ENCODE measurements around the gene DDX60.

Gene DDX60

DNA sequence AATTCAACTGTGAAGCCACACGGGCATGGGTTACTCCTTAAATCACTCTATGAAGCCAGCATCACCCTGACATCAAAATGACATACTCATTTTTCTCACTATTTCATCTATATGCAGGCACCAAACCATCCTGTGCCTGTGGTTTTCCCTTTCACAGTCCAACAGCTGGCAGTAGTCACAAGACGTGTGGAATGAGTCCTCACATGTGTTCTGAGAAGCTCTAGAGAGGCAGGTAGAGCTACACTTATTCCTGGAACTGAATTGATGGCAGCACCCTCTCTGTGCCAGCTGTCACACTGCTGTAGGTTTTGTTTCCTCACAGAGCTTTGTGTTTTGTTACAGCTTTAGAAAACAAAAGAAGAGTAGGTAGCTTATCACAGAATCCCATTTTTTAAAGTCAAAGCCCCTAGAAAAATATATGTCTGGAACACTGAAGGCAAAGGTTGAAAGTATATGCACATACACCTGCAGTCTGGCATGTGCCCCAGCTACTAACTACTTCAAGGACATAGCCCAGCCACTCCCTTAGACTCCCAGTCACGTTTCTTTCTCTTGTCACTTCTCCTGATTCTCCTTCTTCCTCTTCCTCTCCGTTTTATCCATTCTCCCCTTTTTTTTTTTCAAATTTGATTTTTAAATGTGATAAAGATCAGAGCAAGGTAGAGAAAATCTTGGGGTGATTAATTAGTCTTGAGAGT lies 119.1 kb downstream of the DDX60 start:
- DNase-seq = no peak

DNA sequence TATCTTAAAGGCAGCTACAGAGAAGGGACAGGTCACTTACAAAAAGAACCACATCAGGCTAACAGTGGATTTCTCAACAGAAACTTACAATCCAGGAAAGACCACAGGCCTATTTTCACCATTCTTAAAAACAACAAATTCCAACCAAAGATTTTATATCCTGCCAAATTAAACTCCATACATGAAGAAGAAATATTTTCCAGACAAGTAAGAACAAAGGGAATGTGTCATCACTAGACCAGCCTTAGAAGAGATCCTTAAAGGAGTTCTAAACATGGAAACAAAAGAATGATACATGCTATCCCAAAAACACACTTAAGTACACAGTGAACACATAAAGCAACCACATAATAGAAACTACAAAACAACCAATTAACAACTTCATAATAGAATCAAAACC lies 120.6 kb downstream of the DDX60 start:
- DNase-seq = no peak

DNA sequence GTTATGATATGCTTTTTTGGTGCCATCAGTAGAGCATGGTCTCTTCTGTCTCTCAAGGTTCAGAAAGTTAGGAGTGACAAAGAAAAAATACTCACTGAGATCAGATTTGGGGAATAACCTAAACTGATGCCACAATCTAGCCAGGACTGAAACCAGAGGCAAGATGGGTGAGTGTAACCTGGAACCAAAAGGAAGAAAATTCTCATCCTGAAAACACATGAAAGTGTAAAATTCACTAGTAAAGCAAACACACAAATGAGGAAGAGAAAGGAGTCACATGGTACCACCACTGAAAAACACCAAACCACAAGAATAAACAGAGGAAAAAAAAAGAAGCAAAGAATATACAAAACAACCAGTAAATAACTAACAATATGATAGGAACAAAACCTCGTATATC lies 129.8 kb downstream of the DDX60 start:
- DNase-seq = no peak

DNA sequence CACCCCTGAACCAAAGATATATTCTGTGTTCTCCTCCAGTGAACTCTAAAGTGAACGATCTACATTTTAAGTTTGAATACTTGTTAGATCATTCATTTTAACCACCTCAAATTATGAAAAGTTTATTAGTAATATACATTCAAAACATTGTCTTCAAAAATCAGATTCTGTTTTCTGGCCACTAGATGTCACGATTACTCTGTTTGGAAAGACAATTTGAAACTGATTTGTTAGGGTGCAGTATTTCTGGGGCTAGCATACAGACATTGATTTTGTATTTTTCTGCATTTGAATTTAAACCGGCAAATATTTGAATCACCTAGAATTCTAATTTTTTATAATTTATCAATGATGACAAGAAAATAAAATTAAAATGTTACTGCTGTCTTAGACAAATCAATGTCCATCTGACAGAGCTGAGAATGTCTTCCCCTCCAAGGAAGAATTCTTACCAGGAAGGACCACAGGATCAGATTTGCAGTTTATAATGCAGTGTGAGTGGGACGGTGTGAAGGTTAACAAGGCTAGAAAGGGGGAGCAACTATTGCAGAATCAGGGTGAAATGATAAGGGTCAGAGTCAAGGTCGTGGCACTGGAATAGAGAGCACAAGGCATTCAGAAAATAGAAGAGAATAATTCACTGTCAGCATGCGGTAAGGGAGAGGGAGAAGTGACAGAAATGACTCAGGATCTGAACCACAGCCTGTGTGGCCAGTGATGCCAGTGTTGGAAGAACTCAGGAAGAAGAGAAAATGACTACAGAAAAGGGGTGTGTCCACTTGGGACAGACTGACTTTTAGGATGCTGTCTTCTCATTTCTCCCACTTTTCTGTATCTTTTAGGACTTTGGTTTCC lies 134.6 kb downstream of the DDX60 start:
- DNase-seq = no peak

DNA sequence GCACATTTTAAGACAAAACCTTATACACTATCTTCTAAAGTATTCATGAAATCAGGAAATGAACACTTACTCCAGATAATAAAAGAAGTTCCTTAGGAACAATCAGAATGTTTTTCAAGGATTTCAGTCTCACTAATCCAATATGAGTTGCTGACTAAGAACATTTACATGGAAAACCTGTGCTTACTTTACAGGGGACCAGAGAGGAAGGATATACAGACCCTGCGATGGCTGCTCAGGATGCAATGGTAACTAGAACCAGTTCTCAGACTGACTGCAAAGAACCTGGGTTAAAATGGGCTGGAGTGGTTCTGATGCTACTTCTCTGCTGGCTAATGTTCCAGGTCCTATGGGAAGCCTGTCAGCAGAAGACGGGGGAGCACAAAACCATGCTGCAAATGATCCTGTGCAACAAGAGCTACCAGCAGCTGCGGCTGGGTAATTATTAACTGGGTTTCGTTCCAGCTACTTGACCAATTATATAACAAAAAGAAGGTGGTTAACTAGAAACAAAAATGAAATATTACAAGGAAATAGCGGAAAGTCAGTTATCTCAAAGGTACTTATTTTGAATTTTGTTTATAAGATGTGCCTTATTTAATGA lies 140.9 kb downstream of the DDX60 start:
- DNase-seq = no peak

DNA sequence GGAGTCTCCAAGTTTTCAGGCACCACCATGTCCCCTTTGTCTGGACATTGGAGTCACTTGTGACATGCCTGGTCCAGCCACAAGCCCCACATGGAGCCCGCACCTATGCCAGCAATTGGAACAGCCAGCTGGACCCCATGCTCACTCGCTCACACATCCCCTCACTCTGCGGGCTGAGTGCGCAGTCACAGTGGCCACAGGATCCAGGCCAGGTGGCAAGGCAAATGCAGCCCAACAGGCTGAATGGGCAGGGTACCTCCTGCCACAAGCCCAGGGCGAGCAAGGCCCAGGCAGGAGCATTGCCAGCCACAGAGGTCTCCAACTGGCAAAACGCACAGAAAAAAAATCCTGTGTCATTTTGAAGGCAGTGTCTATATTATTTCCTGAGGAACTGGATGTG lies 144.2 kb downstream of the DDX60 start:
- DNase-seq = no peak

DNA sequence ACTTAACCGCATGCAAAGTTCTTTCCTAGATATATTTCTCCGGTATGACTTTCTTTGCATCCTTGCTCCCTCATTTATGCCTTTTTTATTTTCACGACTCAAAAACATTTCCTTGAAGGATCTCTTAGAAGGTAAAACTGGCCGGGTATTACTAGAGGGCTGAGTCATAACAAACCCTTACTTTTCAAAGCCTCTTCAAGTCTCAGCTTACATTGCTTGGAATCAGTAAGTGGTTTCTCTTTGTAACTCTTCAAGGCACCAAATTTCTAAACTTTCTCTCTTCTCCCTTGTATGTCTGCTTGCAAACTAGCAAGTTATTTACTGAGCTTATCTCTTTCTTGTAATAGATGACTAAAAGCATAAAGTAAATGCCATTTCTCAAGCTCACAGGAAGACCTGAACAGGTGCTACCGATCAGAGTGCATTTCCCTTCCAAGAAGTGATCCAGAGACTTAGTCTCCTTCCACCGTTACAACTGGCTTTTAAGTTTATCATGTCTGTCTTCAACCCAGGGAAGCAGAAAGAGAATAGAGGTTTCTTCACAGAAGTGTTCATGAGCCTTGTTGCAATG lies 150.8 kb downstream of the DDX60 start:
- no peak for DNase-seq
